NCI-H510A (cell line): ENCODE results near the gene AP4M1.
A peak's percentile ranks its signal among the peaks of the same experiment; 100 is the strongest.

Source experiments
- DNase-seq: peaks from one replicate; lab custom pipeline; 2025; lab: John Stamatoyannopoulos, UW

AP4M1 gene

DNA sequence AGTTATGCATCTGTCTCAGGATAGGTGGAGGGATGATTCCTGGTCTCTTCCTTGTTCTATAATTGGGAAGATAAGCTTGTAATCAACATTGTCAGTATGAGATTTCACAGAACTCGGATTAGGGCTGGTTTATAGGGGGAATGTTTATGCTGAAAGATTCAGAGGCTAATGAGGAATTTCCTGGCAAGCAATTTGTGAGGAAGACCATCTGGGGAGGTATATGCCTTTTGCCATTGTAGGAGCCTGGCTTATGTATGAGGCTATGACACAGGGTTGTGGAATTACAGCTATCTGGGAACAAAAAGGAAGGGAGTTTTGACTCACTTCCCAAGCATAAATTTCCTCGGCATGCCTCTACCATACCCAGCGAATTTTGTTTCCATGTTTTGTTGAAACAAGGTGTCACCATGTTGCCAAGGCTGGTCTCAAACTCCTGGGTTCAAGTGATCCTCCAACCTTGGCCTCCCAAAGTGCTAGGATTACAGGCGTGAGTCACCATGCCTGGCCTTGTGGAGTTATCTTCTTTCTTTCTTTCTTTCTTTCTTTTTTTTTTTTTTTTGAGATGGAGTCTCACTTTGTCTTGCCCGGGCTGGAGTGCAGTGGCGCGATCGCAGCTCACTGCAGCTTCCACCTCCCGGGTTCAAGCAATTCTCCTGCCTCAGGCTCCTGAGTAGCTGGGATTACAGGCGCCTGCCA, 14.2 kb upstream of the AP4M1 start:
- DNase-seq = no peak

- DNase-seq = no peak
These were observed 13.3 kb upstream of the AP4M1 start for GRCh38 chr7:100088095-100088620.

- peak; percentile 48 for DNase-seq
These were observed 12.6 kb upstream of the AP4M1 start, which contains the start of gene COPS6 for GRCh38 chr7:100088621-100089457. TSS of gene COPS6 (plus strand) at chr7:100088969. CDS start at chr7:100088991, 22 bp downstream.

DNA sequence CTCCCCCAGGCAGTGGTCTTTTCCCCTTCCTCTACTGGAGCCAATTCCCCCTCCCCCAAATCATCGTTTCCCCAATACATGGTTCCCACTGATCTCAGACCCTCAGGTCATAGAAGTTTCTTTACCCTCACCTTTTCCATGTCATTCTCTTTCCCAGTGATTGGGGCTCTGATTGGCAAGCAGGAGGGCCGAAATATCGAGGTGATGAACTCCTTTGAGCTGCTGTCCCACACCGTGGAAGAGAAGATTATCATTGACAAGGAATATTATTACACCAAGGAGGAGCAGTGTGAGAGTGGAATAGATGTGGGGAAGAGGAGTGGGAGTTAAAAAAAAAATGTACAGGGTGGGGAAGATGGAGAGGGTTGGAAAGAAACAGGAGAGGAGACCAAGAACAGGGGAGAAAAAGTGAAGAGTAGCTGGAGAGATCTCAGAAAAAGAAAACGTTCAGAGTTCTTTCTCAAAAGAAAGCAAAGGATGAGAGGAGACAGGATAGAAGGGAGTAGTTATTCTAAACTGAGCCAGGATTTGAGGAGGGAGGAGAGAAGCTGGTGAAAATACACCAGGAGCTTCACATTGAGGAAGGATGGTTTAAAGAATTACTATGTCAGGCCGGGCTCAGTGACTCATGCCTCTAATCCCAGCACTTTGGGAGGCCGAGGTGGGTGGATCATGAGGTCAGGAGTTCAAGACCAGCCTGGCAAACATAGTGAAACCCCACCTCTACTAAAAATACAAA, 11.8 kb upstream of the AP4M1 start:
- no peak for DNase-seq

GRCh38 chr7:100090527-100091410, 10.7 kb upstream of the AP4M1 start:
- DNase-seq = no peak

GRCh38 chr7:100091411-100092181, 9.8 kb upstream of the AP4M1 start:
- peak; percentile 4 for DNase-seq

DNA sequence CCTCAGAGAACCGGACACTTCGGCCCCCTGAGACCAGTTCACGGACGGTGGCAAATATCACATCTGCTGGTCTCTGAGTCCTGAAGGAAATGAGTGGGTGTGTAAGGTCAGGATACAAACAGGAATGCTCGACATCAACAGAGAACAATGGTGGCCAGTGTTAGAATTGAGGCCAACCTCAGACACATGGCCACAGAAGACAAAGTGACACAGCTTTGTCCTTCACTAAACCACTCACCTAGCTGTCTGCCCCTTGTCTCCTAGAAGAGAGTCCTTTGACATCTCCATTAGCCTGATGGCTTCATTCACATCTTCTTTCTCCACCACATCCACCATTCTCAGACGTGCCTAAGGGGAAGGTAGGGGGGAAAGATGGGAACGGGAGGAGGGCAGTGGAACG, 8.4 kb upstream of the AP4M1 start:
- DNase-seq = no peak

DNA sequence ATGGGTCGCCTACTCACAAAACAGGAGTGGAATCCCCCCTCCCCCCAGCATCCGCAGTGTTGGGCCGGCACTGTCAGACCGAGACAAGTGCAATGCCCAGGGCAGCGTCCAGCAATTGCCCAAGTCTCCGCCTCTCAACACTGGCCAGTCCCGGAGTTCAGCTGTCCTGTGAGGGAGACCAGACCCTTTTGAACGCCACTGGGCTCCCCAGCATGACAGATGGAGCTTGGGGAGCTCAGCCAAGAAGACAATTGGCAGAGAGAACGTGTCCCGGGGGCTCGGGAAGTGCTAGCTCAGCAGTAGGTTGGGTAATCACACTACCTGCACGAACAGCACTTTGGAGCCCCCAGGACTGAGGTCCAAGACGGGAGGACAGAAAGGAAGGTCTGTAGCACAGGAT, 7.9 kb upstream of the AP4M1 start:
- DNase-seq = no peak

DNA sequence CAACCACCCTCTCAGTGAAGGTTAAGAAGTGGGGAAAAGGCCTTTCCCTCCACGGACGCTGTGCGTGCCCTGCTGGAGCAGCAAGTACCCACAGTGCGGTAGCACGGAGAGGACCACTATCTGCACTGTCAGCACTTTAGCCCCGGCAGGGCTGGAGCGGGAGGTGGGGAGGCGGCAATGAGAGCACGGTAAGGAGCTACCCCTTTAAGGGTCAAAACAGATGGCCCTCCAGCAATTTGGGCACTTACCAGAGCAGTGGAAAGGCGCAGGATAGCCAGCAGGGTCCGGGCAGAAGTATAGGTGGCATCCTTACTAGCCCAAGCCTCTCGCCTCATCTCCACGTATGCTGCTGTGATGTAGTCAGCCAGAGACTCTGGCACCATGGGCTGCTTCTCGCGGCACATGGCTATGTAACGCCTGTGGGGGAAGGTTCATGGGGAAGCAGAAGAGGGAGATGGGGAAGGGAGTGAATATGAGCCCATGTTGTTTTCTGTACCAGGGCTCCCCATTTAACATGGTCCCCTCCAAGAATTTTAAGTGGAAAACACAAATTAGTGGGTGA, 7.4 kb upstream of the AP4M1 start:
- DNase-seq = no peak

DNA sequence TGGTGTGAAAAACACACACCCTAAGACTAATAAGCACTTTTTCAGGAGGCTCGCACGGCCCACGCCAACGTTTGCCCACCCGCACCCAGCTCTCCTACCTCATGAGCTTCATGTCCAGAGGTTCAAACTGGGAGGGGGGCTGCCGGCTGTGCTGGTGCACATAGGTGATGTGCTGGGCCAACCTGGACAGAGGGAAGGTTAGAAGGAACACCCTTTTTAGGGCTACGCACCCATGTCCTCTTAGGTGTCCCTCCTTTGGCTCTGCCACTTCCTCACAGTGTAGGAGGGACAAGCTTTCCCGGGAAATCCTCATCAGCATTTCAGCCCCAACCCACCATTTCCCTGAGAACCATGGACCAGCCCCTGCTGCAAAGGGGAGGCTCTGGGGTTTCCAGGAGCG, 6.2 kb upstream of the AP4M1 start:
- no peak for DNase-seq

- no peak for DNase-seq
These were observed 5.7 kb upstream of the AP4M1 start for GRCh38 chr7:100095704-100096103.

DNA sequence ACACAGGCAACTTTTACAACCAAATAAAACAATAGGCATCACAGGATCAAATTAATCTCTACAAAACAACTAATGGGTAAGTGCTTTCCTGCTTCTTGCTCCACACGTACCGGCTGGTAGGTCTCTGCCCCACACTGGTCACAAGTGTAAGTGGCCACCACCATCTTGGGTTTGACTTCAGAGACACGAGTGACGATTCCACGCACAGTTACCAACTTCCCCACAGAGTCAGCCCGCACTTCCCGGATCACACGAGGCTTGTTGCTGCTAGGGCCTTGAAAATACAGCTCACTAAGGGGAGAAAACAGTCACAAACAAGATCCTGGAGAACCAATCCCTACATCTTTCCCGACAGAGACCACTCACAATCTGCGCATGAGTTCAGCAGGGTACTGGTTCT, 2.5 kb upstream of the AP4M1 start:
- DNase-seq = no peak

- no peak for DNase-seq
These were observed 2.0 kb upstream of the AP4M1 start for GRCh38 chr7:100099452-100099851.

GRCh38 chr7:100100420-100101015, 925 bp upstream of the AP4M1 start:
- peak; percentile 85 for DNase-seq

DNA sequence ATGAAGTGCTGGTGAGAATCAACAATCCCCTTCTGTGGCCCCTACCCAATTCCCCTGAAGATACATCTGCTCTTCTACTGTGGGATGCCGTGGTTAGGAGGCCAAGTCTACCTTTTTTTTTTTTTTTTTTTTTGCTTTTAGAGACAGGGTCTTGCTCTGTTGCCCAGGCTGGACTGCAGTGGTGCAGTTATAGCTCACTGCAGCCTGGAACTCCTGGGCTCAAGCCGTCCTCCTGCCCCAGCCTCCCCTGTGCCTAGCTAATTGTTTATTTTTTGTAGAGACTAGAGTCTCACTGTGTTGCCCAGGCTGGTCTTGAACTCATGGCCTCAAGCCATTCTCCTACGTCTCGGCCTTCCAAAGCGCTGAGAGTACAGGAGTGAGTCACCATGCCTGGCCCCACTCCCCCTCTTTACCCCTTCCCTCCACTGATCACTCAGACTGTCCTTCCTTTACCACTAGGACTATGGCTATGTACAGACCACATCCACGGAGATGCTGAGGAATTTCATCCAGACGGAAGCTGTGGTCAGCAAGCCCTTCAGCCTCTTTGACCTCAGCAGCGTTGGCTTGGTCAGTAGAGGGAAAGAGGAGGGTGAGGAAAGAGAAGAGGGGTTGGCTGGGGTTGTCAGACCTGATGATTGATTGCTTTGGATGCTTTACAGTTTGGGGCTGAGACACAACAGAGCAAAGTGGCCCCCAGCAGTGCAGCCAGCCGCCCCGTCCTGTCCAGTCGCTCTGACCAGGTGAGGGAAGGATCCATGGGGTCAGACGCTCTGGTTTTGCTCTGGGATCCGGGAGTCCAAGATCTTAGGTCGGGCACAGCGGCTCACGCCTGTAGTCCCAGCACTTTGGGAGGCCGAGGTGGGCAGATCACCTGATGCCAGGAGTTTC, 1.8 kb downstream of the AP4M1 start:
- DNase-seq = no peak

DNA sequence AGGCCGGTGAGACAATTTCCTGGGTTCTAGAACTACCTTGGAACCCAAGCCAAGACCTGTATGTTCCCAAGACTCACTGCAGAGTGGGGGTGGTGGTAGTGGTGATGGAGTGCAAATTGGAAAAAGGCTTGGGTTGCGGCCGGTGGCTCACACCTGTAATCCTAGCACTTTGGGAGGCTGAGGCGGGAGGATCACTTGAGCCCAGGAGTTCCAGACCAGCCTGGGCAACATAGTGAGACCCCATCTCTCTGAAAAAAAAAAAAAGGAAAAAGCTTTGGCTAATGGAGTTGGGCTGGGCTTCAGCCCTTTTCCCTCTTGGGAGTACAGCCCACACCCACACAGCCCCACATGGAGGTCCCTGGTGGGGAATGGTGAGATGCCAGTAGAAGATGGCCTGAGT, 4.1 kb downstream of the AP4M1 start:
- DNase-seq = no peak

GRCh38 chr7:100106633-100107032, 5.2 kb downstream of the AP4M1 start:
- no peak for DNase-seq

GRCh38 chr7:100107125-100107737, 5.8 kb downstream of the AP4M1 start:
- DNase-seq = no peak
